Neuronal stem cell (in vitro differentiated cells): ENCODE results near the gene GRM8.
"Not testable (repeated sequence)": the region's sequence is repeated elsewhere in the genome, so short reads cannot be mapped to it uniquely, and the experiment has no call there.

Source experiments
- DNase-seq: peaks from one replicate; pipeline ENCODE4 v3.0.0-alpha.2; 2013; ENCODE audit warnings: low spot score
- H2AFZ ChIP-seq: one replicate; pipeline ENCODE4 v1.6.1; 2013; ENCODE audit warnings: mild to moderate bottlenecking, low read length, inconsistent platforms
- H2AK5ac ChIP-seq: 2 replicates; pipeline ENCODE4 v1.6.1; 2013; ENCODE audit warnings: low read depth, mild to moderate bottlenecking, inconsistent platforms, low read length, moderate library complexity, mixed read lengths
- H2BK120ac ChIP-seq: 2 replicates; pipeline ENCODE4 v1.6.1; 2013; ENCODE audit warnings: low read depth, mild to moderate bottlenecking, inconsistent platforms, low read length, moderate library complexity, mixed read lengths
- H2BK12ac ChIP-seq: one replicate; pipeline ENCODE4 v1.6.1; 2013; ENCODE audit warnings: low read length, inconsistent platforms
- H2BK15ac ChIP-seq: 2 replicates; pipeline ENCODE4 v1.6.1; 2013; ENCODE audit warnings: mild to moderate bottlenecking, low read length, inconsistent platforms, mixed read lengths
- H2BK5ac ChIP-seq: one replicate; pipeline ENCODE4 v1.6.1; 2013; ENCODE audit warnings: inconsistent platforms, mild to moderate bottlenecking, low read length, moderate library complexity
- H3K14ac ChIP-seq: one replicate; pipeline ENCODE4 v1.6.1; 2013; ENCODE audit warnings: low read length, inconsistent platforms
- H3K18ac ChIP-seq: 2 replicates; pipeline ENCODE4 v1.6.1; 2013; ENCODE audit warnings: low read length, inconsistent platforms
- H3K23ac ChIP-seq: 2 replicates; pipeline ENCODE4 v1.6.1; 2013; ENCODE audit warnings: low read depth, mild to moderate bottlenecking, mixed read lengths, low read length, inconsistent platforms; ENCODE audit not compliant: poor library complexity
- H3K27ac ChIP-seq: replicated peaks from 3 replicates; pipeline ENCODE4 v1.5.1; 2013; ENCODE audit warnings: low read length, inconsistent platforms
- H3K27me3 ChIP-seq, 3 experiments: 2 replicates each; pipeline ENCODE4 v1.6.1; 2013; ENCODE audit warnings: low read length in 3 of 3, mild to moderate bottlenecking in 2 of 3, inconsistent platforms in 1 of 3, low read depth in 1 of 3, mixed read lengths in 1 of 3, moderate library complexity in 1 of 3; ENCODE audit not compliant: control insufficient read depth in 3 of 3, insufficient read depth in 3 of 3
- H3K36me3 ChIP-seq, 2 donors: replicated peaks in 1 of 2; 2 replicates each; pipeline ENCODE4 v1.6.1; 2013; ENCODE audit warnings: low read length in 2 of 2; ENCODE audit not compliant: control insufficient read depth in 2 of 2, insufficient read depth in 2 of 2
- H3K4ac ChIP-seq: 2 replicates; pipeline ENCODE4 v1.6.1; 2013; ENCODE audit warnings: inconsistent platforms, mild to moderate bottlenecking, low read length, moderate library complexity
- H3K4me1 ChIP-seq, 2 donors: 1 replicate in 1 of 2; 2 replicates in 1 of 2; pipeline ENCODE4 v1.6.1; 2013; ENCODE audit warnings: low read length in 2 of 2, low read depth in 1 of 2; ENCODE audit not compliant: control insufficient read depth in 2 of 2, insufficient read depth in 1 of 2
- H3K4me2 ChIP-seq: one replicate; pipeline ENCODE4 v1.6.1; 2013; ENCODE audit warnings: mild to moderate bottlenecking, low read length, inconsistent platforms; ENCODE audit not compliant: insufficient read depth, poor library complexity, severe bottlenecking
- H3K4me3 ChIP-seq, 2 donors: 2 replicates each; pipeline ENCODE4 v1.5.1; 2013; ENCODE audit warnings: low read length in 2 of 2, mild to moderate bottlenecking in 2 of 2, inconsistent platforms in 1 of 2, moderate library complexity in 1 of 2
- H3K79me1 ChIP-seq: one replicate; pipeline ENCODE4 v1.6.1; 2013; ENCODE audit warnings: low read depth, mild to moderate bottlenecking, inconsistent platforms, low read length, moderate library complexity
- H3K9ac ChIP-seq: one replicate; pipeline ENCODE4 v1.6.1; 2013; ENCODE audit warnings: mild to moderate bottlenecking, low read depth, low read length, inconsistent platforms; ENCODE audit not compliant: poor library complexity
- H3K9me3 ChIP-seq, 2 donors: replicated peaks in 1 of 2; 2 replicates each; pipeline versions ENCODE3 to v1.6.1; 2013; ENCODE audit warnings: low read length in 2 of 2, mild to moderate bottlenecking in 2 of 2, inconsistent platforms in 1 of 2, low read depth in 1 of 2, mixed read lengths in 1 of 2, moderate library complexity in 1 of 2; ENCODE audit not compliant: control insufficient read depth in 2 of 2, insufficient read depth in 1 of 2
- H4K8ac ChIP-seq: one replicate; pipeline ENCODE4 v1.6.1; 2013; ENCODE audit warnings: low read depth, mild to moderate bottlenecking, inconsistent platforms, low read length, moderate library complexity
- H4K91ac ChIP-seq: one replicate; pipeline ENCODE4 v1.6.1; 2013; ENCODE audit warnings: low read length, low read depth, mild to moderate bottlenecking, inconsistent platforms; ENCODE audit not compliant: poor library complexity
- WGBS, 2 donors: extraction: QIAGEN DNeasy Blood & Tissue Kit; methylation state at CpG; one replicate each; pipeline ENCODE4 v1.1.7; 2013; ENCODE audit warnings: missing lambda C conversion rate in 2 of 2, mixed read lengths in 1 of 2; ENCODE audit not compliant: insufficient read length in 2 of 2, insufficient replicate concordance in 1 of 2; ENCODE audit errors: extremely low coverage in 2 of 2; 5-methylcytosine and 5-hydroxymethylcytosine counted together

GRM8 gene

GRCh38 chr7:126668762-126669161 is 584.0 kb downstream of the GRM8 start:
- not testable (repeated sequence) for H3K4me3 ChIP-seq, H2BK5ac ChIP-seq, H2AK5ac ChIP-seq, H2BK15ac ChIP-seq, H3K36me3 ChIP-seq, H3K4ac ChIP-seq, H3K27ac ChIP-seq, DNase-seq, H3K18ac ChIP-seq, H3K9me3 ChIP-seq, H4K91ac ChIP-seq, H3K14ac ChIP-seq, H4K8ac ChIP-seq, H2AFZ ChIP-seq, H3K79me1 ChIP-seq, H3K9ac ChIP-seq, H3K4me1 ChIP-seq, H3K23ac ChIP-seq, H3K4me2 ChIP-seq, H2BK12ac ChIP-seq, H3K27me3 ChIP-seq, H2BK120ac ChIP-seq
- no CpG with 5 or more reads among the region's 1 CpG for WGBS, 2 donors

- no peak overlapping the region for H3K27ac ChIP-seq
- H4K8ac ChIP-seq, result no peak overlapping the region
- H3K4me2 ChIP-seq, result no peak overlapping the region
- H3K27me3 ChIP-seq, result no peaks in the 10 kb centered on the region
- no peaks in the 10 kb centered on the region for H3K4me1 ChIP-seq
- no peak overlapping the region for H3K4me3 ChIP-seq
- H2BK120ac ChIP-seq, result no peak overlapping the region
- no peak overlapping the region for H2AK5ac ChIP-seq
- no peak overlapping the region for H3K18ac ChIP-seq
- H3K4ac ChIP-seq, result no peak overlapping the region
- no peak overlapping the region for H3K14ac ChIP-seq
- H3K36me3 ChIP-seq, result no peaks in the 10 kb centered on the region
- H2BK15ac ChIP-seq, result no peak overlapping the region
- H3K23ac ChIP-seq, result no peak overlapping the region
- no peak for DNase-seq
- H4K91ac ChIP-seq, result no peak overlapping the region
- no peaks in the 10 kb centered on the region for H3K79me1 ChIP-seq
- WGBS, 2 donors, result no CpG with 5 or more reads among the region's 5 CpGs
- H3K9ac ChIP-seq, result no peak overlapping the region
- no peak overlapping the region for H2BK12ac ChIP-seq
- H2AFZ ChIP-seq, result no peak overlapping the region
- H2BK5ac ChIP-seq, result no peak overlapping the region
- no peaks in the 10 kb centered on the region for H3K9me3 ChIP-seq
These were observed 584.4 kb downstream of the GRM8 start for GRCh38 chr7:126668367-126668752.

- H2BK15ac ChIP-seq, result no peak overlapping the region
- H3K4me3 ChIP-seq, result no peak overlapping the region
- no CpG with 5 or more reads among the region's 14 CpGs for WGBS, 2 donors
These were observed 584.9 kb downstream of the GRM8 start for GRCh38 chr7:126667742-126668366.

GRCh38 chr7:126662856-126663255 is 589.9 kb downstream of the GRM8 start:
- Histone ChIP-seq H3K14ac (no peak overlapping the region), H3K27ac (no peak overlapping the region), H2BK12ac (no peak overlapping the region), H3K9ac (no peak overlapping the region), H3K4me3 (no peak overlapping the region), H3K9me3 (no peaks in the 10 kb centered on the region), H3K23ac (no peak overlapping the region), H3K4me1 (no peaks in the 10 kb centered on the region), H2BK15ac (no peak overlapping the region), H3K36me3 (no peaks in the 10 kb centered on the region), H2BK120ac (no peak overlapping the region), H3K79me1 (no peaks in the 10 kb centered on the region), H3K18ac (no peak overlapping the region), H4K91ac (no peak overlapping the region), H2AFZ (no peak overlapping the region), H2BK5ac (no peak overlapping the region), H3K4ac (no peak overlapping the region), H3K4me2 (no peak overlapping the region), H2AK5ac (no peak overlapping the region), H4K8ac (no peak overlapping the region), H3K27me3 (no peaks in the 10 kb centered on the region)
- WGBS, 2 donors, result no CpG with 5 or more reads among the region's 4 CpGs
- DNase-seq, result no peak

More at GRCh38 chr7:126667742-126668366, 584.9 kb downstream of the GRM8 start:
- H3K23ac ChIP-seq, result peak overlapping the region; percentile 76
- no peak overlapping the region for H3K27ac ChIP-seq
- no peaks in the 10 kb centered on the region for H3K36me3 ChIP-seq
- no peak overlapping the region for H2BK120ac ChIP-seq
- no peak overlapping the region for H4K91ac ChIP-seq
- H2AFZ ChIP-seq, result peak overlapping the region; percentile 43
- H3K9me3 ChIP-seq, result no peaks in the 10 kb centered on the region
- H3K79me1 ChIP-seq, result no peaks in the 10 kb centered on the region
- no peaks in the 10 kb centered on the region for H3K27me3 ChIP-seq
- H2BK12ac ChIP-seq, result no peak overlapping the region
- no peak overlapping the region for H3K4me2 ChIP-seq
- no peak overlapping the region for H3K4ac ChIP-seq
- H3K4me1 ChIP-seq, result no peaks in the 10 kb centered on the region
- no peak overlapping the region for H3K9ac ChIP-seq
- H3K14ac ChIP-seq, result peak overlapping the region; percentile 27
- DNase-seq, result no peak
- no peak overlapping the region for H4K8ac ChIP-seq
- H3K18ac ChIP-seq, result no peak overlapping the region
- H2AK5ac ChIP-seq, result no peak overlapping the region
- no peak overlapping the region for H2BK5ac ChIP-seq
